ENCODE results near the gene CDYL. TPM values are rescaled to one million over a fixed set of nuclear protein-coding genes. Genes with fewer than 3 reads are reported as not detected.
"Not testable (repeated sequence)": the region's sequence is repeated elsewhere in the genome, so short reads cannot be mapped to it uniquely, and the experiment has no call there.

CDYL gene
- total RNA-seq, 1 donor from 2014 or later, result 46.1 TPM

DNA sequence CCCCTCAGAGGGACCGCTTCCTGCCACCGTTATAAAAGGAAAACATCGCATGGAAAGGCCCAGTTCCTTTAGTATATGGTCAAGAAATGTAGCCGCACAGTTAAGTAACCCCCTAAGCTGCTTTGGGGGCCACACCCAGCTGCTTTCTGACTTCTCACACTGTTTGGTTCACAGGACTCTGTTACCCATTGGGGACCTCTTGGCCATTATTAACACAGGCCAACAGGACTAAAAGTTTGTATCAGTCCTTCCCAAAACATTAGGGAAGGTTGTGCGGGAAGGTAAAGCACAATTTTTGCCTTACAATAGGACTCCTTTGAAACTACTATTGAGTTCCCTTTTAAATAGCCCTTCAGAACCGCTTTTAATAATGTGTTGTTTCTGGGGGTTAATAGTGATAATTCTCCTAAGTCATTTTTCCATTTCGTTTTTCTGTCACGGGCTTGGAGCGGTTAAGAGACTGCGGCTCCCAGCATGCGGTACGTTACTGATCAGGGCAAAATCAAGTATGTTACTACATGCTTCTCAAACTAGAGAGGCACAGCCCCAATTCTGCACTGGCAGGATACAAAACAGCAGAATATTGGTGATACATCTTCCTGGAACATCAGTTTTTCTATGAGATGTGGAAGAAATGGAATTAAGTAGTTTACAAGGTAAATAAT lies 228.3 kb downstream of the CDYL start:
- peak overlapping the region; percentile 91 for H3K4me3 ChIP-seq (ENCODE audit: low read depth, low read length)
- TF ChIP-seq, protein P1, sequence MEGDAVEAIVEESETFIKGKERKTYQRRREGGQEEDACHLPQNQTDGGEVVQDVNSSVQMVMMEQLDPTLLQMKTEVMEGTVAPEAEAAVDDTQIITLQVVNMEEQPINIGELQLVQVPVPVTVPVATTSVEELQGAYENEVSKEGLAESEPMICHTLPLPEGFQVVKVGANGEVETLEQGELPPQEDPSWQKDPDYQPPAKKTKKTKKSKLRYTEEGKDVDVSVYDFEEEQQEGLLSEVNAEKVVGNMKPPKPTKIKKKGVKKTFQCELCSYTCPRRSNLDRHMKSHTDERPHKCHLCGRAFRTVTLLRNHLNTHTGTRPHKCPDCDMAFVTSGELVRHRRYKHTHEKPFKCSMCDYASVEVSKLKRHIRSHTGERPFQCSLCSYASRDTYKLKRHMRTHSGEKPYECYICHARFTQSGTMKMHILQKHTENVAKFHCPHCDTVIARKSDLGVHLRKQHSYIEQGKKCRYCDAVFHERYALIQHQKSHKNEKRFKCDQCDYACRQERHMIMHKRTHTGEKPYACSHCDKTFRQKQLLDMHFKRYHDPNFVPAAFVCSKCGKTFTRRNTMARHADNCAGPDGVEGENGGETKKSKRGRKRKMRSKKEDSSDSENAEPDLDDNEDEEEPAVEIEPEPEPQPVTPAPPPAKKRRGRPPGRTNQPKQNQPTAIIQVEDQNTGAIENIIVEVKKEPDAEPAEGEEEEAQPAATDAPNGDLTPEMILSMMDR (IDR thresholded peaks at IDR 0.05; ENCODE audit: insufficient read depth, low read length, severe bottlenecking), result no peak
- DNase-seq (ENCODE audit: low read depth), result no peak
- H3K27me3 ChIP-seq (ENCODE audit: control insufficient read depth, insufficient read depth, low read length), result no peaks in the 10 kb centered on the region
- no peak for FAIRE-seq
- H3K36me3 ChIP-seq (ENCODE audit: control insufficient read depth, insufficient read depth, low read length), result peaks cover 3% of the 10 kb centered on the region

DNA sequence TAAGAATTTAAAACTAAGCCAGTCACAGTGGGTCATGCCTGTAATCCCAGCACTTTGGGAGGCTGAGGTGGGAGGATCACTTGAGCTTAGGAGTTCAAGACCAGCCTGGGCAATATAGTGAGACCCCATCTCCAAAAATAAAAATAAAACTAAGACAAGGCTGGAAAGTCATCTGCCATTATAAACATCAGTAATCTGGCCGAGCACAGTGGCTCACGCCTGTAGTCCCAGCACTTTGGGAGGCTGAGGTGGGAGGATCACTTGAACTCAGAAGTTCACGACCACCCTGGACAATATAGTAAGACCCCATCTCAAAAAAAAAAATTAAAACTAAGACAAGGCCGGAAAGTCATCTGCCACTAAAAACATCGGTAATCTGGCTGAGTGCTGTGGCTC lies 228.8 kb downstream of the CDYL start:
- DNase-seq (ENCODE audit: low read depth); H3K4me3 ChIP-seq (ENCODE audit: low read depth, low read length); FAIRE-seq; H3K36me3 ChIP-seq (ENCODE audit: control insufficient read depth, insufficient read depth, low read length); H3K27me3 ChIP-seq (ENCODE audit: control insufficient read depth, insufficient read depth, low read length): not testable (repeated sequence)

Other genes with a start within 250 kb of the CDYL start
- 7.7 and 10.3 TPM in 2 replicates for gene RPP40, start 227.6 kb downstream of the CDYL start, total RNA-seq